K562 (cell line): Measurements from ENCODE around the gene AFDN. TPM values are rescaled to one million over a fixed set of nuclear protein-coding genes. Genes with fewer than 3 reads are reported as not detected.

ENCODE experiments used
- CBX2 ChIP-seq: fragments of 200-600 bp; sonication (generic); IDR thresholded peaks from one replicate; pipeline ENCODE4 v1.6.1; 2012; ENCODE audit warnings: mild to moderate bottlenecking, low read length, inconsistent platforms; ENCODE audit not compliant: insufficient read depth, poor library complexity, severe bottlenecking
- FOSL1 ChIP-seq: fragments of 200-800 bp; sonication (Bioruptor generic); conservative IDR thresholded peaks from 2 replicates; pipeline ENCODE4 v1.6.1; 2016; ENCODE audit warnings: missing genetic modification characterization, missing compliant biosample characterization
- GATAD2A ChIP-seq: fragments of 450-650 bp; IDR thresholded peaks from 2 replicates; pipeline ENCODE4 v1.6.1; 2017
- HDAC2 ChIP-seq: fragments of 450-650 bp; IDR thresholded peaks from 2 replicates; pipeline ENCODE4 v1.6.1; 2016; ENCODE audit warnings: mild to moderate bottlenecking
- HIVEP1 ChIP-seq: fragments of 250-450 bp; sonication (Bioruptor Pico); IDR thresholded peaks from 2 replicates; pipeline ENCODE4 v1.4.0; 2020; ENCODE audit warnings: mild to moderate bottlenecking
- REST ChIP-seq, 2 experiments: fragments of 450-650 bp; formaldehyde crosslinking in 1 of 2; IDR thresholded peaks; 2 replicates each; pipeline versions ENCODE4 v1.4.0 to v1.6.1; 2014 to 2020; ENCODE audit warnings: mild to moderate bottlenecking in 2 of 2, borderline replicate concordance in 1 of 2, low read depth in 1 of 2
- SAFB ChIP-seq: fragments of 200-400 bp; formaldehyde crosslinking; IDR thresholded peaks from 2 replicates; pipeline ENCODE4 v1.6.1; 2017; ENCODE audit warnings: low read depth, low read length, borderline replicate concordance
- TCF15 ChIP-seq: fragments of 250-450 bp; sonication (Bioruptor Pico); IDR thresholded peaks from 2 replicates; pipeline ENCODE4 v1.8.0; 2022; ENCODE audit warnings: moderate library complexity, mild to moderate bottlenecking, inconsistent platforms
- ZNF165 ChIP-seq: fragments of 250-450 bp; sonication (Bioruptor Pico); IDR thresholded peaks from 2 replicates; pipeline ENCODE4 v1.4.0; 2020; ENCODE audit warnings: borderline replicate concordance
- ZNF197 ChIP-seq: fragments of 200-800 bp; sonication (Bioruptor generic); IDR thresholded peaks from 2 replicates; pipeline ENCODE4 v1.6.1; 2016; ENCODE audit warnings: low read depth, missing genetic modification characterization, missing compliant biosample characterization
- ZNF263 ChIP-seq: sonication (generic); formaldehyde crosslinking; IDR thresholded peaks from 2 replicates; pipeline ENCODE4 v1.8.0; 2022; ENCODE audit warnings: mild to moderate bottlenecking, missing genetic modification reagents, borderline replicate concordance
- ZNF445 ChIP-seq: fragments of 250-450 bp; sonication (Bioruptor Pico); IDR thresholded peaks from 2 replicates; pipeline ENCODE4 v1.4.0; 2020; ENCODE audit warnings: low read depth, mild to moderate bottlenecking, moderate library complexity
- ZNF584 ChIP-seq: fragments of 200-800 bp; sonication (Bioruptor generic); IDR thresholded peaks from 2 replicates; pipeline ENCODE4 v1.6.1; 2016; ENCODE audit warnings: low read depth, mild to moderate bottlenecking, missing genetic modification characterization, missing compliant biosample characterization
- polyA plus RNA-seq, 8 experiments: library from polyadenylated mRNA; depleted of rRNA in 4 of 8; stranded (reverse) in 5 of 8; unstranded in 3 of 8; fragments of >200 nt; fragmentation: Nextera tagmentation in 2 of 8; fragmentation: Illumina TruSeq in 1 of 8; extraction: Ambion mirVana in 2 of 8; extraction: Trizol in 1 of 8; gene quantifications; 2 replicates each; pipeline versions ENCODE4 v1.2.1 to v1.2.3, GENCODE V29; 2011 to 2014; ENCODE audit warnings: inconsistent platforms in 1 of 8, missing spikeins in 1 of 8
- total RNA-seq, 7 experiments: library from RNA; depleted of rRNA in 6 of 7; stranded (reverse); fragments of >200 nt in 6 of 7; fragmentation: Illumina TruSeq in 2 of 7; extraction: Trizol in 2 of 7; gene quantifications; 2 replicates each; pipeline versions ENCODE4 v1.2.1 to v1.2.3, GENCODE V29; 2011 to 2021; ENCODE audit warnings: low replicate concordance in 1 of 7
- TF ChIP-seq, protein P1 (sequence below), 2 experiments: fragments of 450-650 bp; IDR thresholded peaks; 2 replicates each; pipeline ENCODE4 v1.6.1; 2018; ENCODE audit warnings: mild to moderate bottlenecking in 2 of 2, low read depth in 1 of 2; ENCODE audit not compliant: partially characterized antibody in 2 of 2

Gene AFDN
- total and polyA plus RNA-seq, 9 of the 15 experiments (the other 6 are each of a cell fraction or from before 2014, with no cell fraction given) = 7.2 to 129 (median 105) TPM

- TF ChIP-seq, protein P1, sequence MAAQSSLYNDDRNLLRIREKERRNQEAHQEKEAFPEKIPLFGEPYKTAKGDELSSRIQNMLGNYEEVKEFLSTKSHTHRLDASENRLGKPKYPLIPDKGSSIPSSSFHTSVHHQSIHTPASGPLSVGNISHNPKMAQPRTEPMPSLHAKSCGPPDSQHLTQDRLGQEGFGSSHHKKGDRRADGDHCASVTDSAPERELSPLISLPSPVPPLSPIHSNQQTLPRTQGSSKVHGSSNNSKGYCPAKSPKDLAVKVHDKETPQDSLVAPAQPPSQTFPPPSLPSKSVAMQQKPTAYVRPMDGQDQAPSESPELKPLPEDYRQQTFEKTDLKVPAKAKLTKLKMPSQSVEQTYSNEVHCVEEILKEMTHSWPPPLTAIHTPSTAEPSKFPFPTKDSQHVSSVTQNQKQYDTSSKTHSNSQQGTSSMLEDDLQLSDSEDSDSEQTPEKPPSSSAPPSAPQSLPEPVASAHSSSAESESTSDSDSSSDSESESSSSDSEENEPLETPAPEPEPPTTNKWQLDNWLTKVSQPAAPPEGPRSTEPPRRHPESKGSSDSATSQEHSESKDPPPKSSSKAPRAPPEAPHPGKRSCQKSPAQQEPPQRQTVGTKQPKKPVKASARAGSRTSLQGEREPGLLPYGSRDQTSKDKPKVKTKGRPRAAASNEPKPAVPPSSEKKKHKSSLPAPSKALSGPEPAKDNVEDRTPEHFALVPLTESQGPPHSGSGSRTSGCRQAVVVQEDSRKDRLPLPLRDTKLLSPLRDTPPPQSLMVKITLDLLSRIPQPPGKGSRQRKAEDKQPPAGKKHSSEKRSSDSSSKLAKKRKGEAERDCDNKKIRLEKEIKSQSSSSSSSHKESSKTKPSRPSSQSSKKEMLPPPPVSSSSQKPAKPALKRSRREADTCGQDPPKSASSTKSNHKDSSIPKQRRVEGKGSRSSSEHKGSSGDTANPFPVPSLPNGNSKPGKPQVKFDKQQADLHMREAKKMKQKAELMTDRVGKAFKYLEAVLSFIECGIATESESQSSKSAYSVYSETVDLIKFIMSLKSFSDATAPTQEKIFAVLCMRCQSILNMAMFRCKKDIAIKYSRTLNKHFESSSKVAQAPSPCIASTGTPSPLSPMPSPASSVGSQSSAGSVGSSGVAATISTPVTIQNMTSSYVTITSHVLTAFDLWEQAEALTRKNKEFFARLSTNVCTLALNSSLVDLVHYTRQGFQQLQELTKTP (IDR thresholded peaks at IDR 0.05; ENCODE audit: low read depth in 1 of 2, partially characterized antibody in 2 of 2) = no peak
- TF ChIP-seq ZNF584 (no peak), ZNF445 (CRISPR knock-in tag) (no peak), SAFB (no peak), FOSL1 (no peak), REST (IDR thresholded peaks at IDR 0.05; ENCODE audit: borderline replicate concordance) (no peak), REST (CRISPR knock-in tag; IDR thresholded peaks at IDR 0.05; ENCODE audit: low read depth) (no peak), TCF15 (CRISPR knock-in tag) (no peak), CBX2 (no peak), ZNF165 (CRISPR knock-in tag) (no peak), GATAD2A (no peak), HIVEP1 (CRISPR knock-in tag) (no peak), HDAC2 (peak; percentile 16; the same call in 1 of the 2 replicates), ZNF263 (CRISPR knock-in tag) (no peak; the same call in 1 of the 2 replicates), ZNF197 (no peak)
These were observed 1.1 kb upstream of the AFDN start (continued) for GRCh38 chr6:167825332-167826229.
